ENCODE measurements around the gene FAM168A. TPM values are rescaled to one million over a fixed set of nuclear protein-coding genes. Genes with fewer than 3 reads are reported as not detected.

FAM168A gene
- total and polyA plus RNA-seq, 9 donors = 16.7 to 45.5 (median 39.5) TPM

- Histone ChIP-seq H3K9me3 (no peaks in the 10 kb centered on the region), H3K36me3 (no peaks in the 10 kb centered on the region), H3K27ac (no peak overlapping the region), H3K27me3 (no peaks in the 10 kb centered on the region), H3K4me1 (ENCODE audit: insufficient read depth) (no peaks in the 10 kb centered on the region), H3K4me3 (no peak overlapping the region)
- DNase-seq = peak in 1 of 5 donors; percentile 32
- intact Hi-C loops (cut with DNase I) = loop anchor here in 1 of 4 donors (10.0 kb wide), 1 partner anchor 101 kb away; no protein-coding TSS in a partner anchor
- 81 to 89% (median 81%) methylated on average over 22 of the region's 22 CpGs for WGBS, 3 donors
- TF ChIP-seq EP300 (IDR thresholded peaks at IDR 0.05) = no peak
- TF ChIP-seq POLR2A (IDR thresholded peaks at IDR 0.05) = no peak
- TF ChIP-seq CTCF (IDR thresholded peaks at IDR 0.05) = no peak
Measured at GRCh38 chr11:73395297-73396208, 202.4 kb downstream of the FAM168A start.

GRCh38 chr11:73394416-73395296 is 203.3 kb downstream of the FAM168A start:
- no peak overlapping the region for H3K27ac ChIP-seq
- no peaks in the 10 kb centered on the region for H3K27me3 ChIP-seq
- intact Hi-C loops (cut with DNase I) = loop anchor here in 2 of 4 donors (5.0 to 10.0 kb wide), 2 partner anchors 97 to 100 kb away; no protein-coding TSS in a partner anchor
- WGBS, 3 donors = 80 to 89% (median 87%) methylated on average over 34 of the region's 34 CpGs
- no peak overlapping the region for H3K4me3 ChIP-seq
- TF ChIP-seq CTCF (IDR thresholded peaks at IDR 0.05) (no peak), POLR2A (IDR thresholded peaks at IDR 0.05) (no peak), EP300 (IDR thresholded peaks at IDR 0.05) (no peak)
- DNase-seq = peak in 1 of 5 donors; percentile 33
- H3K9me3 ChIP-seq = no peaks in the 10 kb centered on the region
- no peaks in the 10 kb centered on the region for H3K4me1 ChIP-seq (ENCODE audit: insufficient read depth)
- H3K36me3 ChIP-seq = no peaks in the 10 kb centered on the region

GRCh38 chr11:73393479-73394415 is 204.2 kb downstream of the FAM168A start:
- Histone ChIP-seq H3K27ac (no peak overlapping the region), H3K27me3 (no peaks in the 10 kb centered on the region), H3K36me3 (no peaks in the 10 kb centered on the region), H3K4me1 (ENCODE audit: insufficient read depth) (no peaks in the 10 kb centered on the region), H3K9me3 (no peaks in the 10 kb centered on the region), H3K4me3 (no peak overlapping the region)
- WGBS, 3 donors = 62 to 71% (median 62%) methylated on average over 16 of the region's 16 CpGs
- intact Hi-C loops (cut with DNase I) = loop anchor here in 2 of 4 donors (5.0 to 10.0 kb wide), 2 partner anchors 96 to 99 kb away; no protein-coding TSS in a partner anchor
- TF ChIP-seq POLR2A (IDR thresholded peaks at IDR 0.05) (no peak), CTCF (IDR thresholded peaks at IDR 0.05) (peak; percentile 33 to 70 (median 63))
- DNase-seq = peak; percentile 46 to 78 (median 70)

Data from ovary (tissue), 9 donors.